ENCODE results near the gene PTMS.

Gene PTMS

DNA sequence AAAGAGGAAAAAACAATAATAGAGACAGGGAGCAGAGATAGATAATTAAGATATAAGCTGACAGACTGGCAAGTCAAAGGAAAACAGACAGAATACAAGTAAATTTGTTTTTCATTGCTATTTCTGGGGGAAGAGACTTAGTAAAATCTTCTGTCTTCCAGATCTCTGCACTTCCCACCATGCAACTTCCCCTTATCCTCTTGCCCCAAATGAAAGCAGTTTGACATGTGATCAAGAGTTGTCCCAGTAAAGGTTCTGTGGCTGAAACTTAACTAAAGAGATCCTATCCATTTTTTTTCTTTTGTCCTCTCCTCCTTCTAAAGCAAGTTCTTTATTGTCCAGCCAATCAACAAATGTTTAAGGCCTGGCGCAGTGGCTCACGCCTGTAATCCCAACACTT, 11.8 kb upstream of the PTMS start:
- H3K9ac ChIP-seq (ENCODE audit: low read length) = no peak overlapping the region
- TF ChIP-seq EZH2phosphoT487 (IDR thresholded peaks at IDR 0.05; ENCODE audit: low read depth) = no peak
- TF ChIP-seq, protein P1, sequence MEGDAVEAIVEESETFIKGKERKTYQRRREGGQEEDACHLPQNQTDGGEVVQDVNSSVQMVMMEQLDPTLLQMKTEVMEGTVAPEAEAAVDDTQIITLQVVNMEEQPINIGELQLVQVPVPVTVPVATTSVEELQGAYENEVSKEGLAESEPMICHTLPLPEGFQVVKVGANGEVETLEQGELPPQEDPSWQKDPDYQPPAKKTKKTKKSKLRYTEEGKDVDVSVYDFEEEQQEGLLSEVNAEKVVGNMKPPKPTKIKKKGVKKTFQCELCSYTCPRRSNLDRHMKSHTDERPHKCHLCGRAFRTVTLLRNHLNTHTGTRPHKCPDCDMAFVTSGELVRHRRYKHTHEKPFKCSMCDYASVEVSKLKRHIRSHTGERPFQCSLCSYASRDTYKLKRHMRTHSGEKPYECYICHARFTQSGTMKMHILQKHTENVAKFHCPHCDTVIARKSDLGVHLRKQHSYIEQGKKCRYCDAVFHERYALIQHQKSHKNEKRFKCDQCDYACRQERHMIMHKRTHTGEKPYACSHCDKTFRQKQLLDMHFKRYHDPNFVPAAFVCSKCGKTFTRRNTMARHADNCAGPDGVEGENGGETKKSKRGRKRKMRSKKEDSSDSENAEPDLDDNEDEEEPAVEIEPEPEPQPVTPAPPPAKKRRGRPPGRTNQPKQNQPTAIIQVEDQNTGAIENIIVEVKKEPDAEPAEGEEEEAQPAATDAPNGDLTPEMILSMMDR (IDR thresholded peaks at IDR 0.05; ENCODE audit: low read depth, low read length) = no peak

DNA sequence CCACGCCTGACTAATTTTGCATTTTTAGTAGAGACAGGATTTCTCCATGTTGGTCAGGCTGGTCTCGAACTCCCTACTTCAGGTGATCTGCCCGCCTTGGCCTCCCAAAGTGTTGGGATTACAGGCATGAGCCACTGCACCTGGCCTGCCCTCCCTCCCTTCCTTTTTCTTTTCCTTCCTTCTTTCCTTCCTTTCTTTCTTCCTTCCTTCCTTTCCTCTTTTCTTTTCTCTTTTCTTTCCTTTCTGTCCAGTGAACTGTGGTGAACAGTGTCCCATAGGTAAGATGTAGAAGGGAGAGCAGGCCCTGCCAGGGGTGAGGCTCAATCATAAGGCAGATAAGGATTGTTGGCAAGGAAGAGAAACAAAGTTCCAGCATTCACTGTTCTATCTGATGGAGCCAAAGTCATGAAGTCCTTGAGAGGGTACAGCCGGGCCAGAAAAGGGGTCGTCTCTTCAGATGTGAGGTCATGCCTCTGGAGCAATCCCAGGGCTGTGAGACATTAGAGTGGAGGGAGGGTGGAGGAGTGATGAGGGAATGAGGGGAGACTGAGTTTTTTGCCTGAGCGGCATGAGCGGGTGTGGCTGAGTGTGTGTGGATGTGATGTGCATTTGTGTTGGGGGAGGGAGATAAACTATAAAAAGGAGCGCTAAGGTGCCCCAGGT, 9.0 kb upstream of the PTMS start:
- no peaks in the 10 kb centered on the region for H4K20me1 ChIP-seq (ENCODE audit: insufficient read depth, low read length)
- H3K79me2 ChIP-seq (ENCODE audit: low read length) = peaks cover 7% of the 10 kb centered on the region
- H3K4me3 ChIP-seq (ENCODE audit: low read length) = no peak overlapping the region
- no peak overlapping the region for H2AFZ ChIP-seq (ENCODE audit: low read depth, low read length)
- no peak overlapping the region for H3K27ac ChIP-seq (ENCODE audit: low read length)
- H3K4me1 ChIP-seq (ENCODE audit: low read length) = peaks cover 14% of the 10 kb centered on the region
- no peak overlapping the region for H3K4me2 ChIP-seq (ENCODE audit: low read length)
- H3K36me3 ChIP-seq (replicated peaks; ENCODE audit: low read depth, low read length) = no peaks in the 10 kb centered on the region
- TF ChIP-seq, protein P1 (IDR thresholded peaks at IDR 0.05; ENCODE audit: low read depth, low read length) = no peak
- no peak for TF ChIP-seq EZH2phosphoT487 (IDR thresholded peaks at IDR 0.05; ENCODE audit: low read depth)
- no peaks in the 10 kb centered on the region for H3K9me3 ChIP-seq (ENCODE audit: insufficient read depth, low read length)
- H3K9ac ChIP-seq (ENCODE audit: low read length) = no peak overlapping the region
- H3K27me3 ChIP-seq (ENCODE audit: low read depth, low read length) = peaks cover 14% of the 10 kb centered on the region

More for the DNA sequence above, 11.8 kb upstream of the PTMS start:
- peaks cover 20% of the 10 kb centered on the region for H3K36me3 ChIP-seq (replicated peaks; ENCODE audit: low read depth, low read length)
- H3K9me3 ChIP-seq (ENCODE audit: insufficient read depth, low read length) = no peaks in the 10 kb centered on the region
- peaks cover 18% of the 10 kb centered on the region for H3K4me1 ChIP-seq (ENCODE audit: low read length)
- peaks cover 13% of the 10 kb centered on the region for H3K79me2 ChIP-seq (ENCODE audit: low read length)
- H3K27me3 ChIP-seq (ENCODE audit: low read depth, low read length) = peaks cover 4% of the 10 kb centered on the region; the same call in 1 of the 2 replicates
- no peak overlapping the region for H2AFZ ChIP-seq (ENCODE audit: low read depth, low read length)
- no peak overlapping the region for H3K27ac ChIP-seq (ENCODE audit: low read length)
- no peak overlapping the region for H3K4me2 ChIP-seq (ENCODE audit: low read length)
- H3K4me3 ChIP-seq (ENCODE audit: low read length) = no peak overlapping the region
- no peaks in the 10 kb centered on the region for H4K20me1 ChIP-seq (ENCODE audit: insufficient read depth, low read length)

DNA sequence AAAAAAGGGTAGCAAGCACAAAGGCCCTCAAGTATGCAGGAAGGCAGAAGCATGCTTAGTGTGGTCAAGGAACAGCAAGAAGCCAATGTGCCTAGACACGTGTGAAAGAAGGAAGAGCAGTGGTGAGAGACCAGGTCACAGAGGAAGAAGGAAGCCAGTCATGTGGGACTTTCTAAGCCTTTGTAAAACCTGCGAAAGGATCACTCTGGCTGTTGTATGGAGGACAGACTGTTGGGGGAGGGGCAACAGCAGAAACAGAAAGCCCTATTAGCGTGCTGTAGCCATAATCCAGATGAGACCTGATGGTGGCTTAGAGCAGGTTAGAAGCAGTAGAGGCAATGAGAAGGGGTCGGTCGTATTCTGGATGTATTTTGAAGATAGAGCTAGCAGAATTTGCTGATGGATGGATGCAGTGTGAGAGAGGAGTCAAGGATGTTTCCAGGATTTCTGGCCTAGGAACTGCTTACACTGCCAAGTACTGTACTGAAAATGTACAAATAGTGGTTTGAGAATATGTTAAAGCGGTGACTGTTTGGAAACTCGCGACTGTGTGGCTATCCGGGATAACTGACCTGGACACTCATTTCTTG, 7.6 kb upstream of the PTMS start:
- H3K27me3 ChIP-seq (ENCODE audit: low read depth, low read length) = peaks cover 21% of the 10 kb centered on the region
- no peaks in the 10 kb centered on the region for H3K9me3 ChIP-seq (ENCODE audit: insufficient read depth, low read length)
- TF ChIP-seq EZH2phosphoT487 (IDR thresholded peaks at IDR 0.05; ENCODE audit: low read depth) = no peak
- TF ChIP-seq, protein P1 (IDR thresholded peaks at IDR 0.05; ENCODE audit: low read depth, low read length) = no peak
- H3K4me3 ChIP-seq (ENCODE audit: low read length) = no peak overlapping the region
- H3K79me2 ChIP-seq (ENCODE audit: low read length) = no peaks in the 10 kb centered on the region
- H3K4me1 ChIP-seq (ENCODE audit: low read length) = peaks cover 13% of the 10 kb centered on the region
- no peak overlapping the region for H2AFZ ChIP-seq (ENCODE audit: low read depth, low read length)
- no peak overlapping the region for H3K27ac ChIP-seq (ENCODE audit: low read length)
- H4K20me1 ChIP-seq (ENCODE audit: insufficient read depth, low read length) = no peaks in the 10 kb centered on the region
- peak overlapping the region; percentile 8; the same call in 1 of the 2 replicates for H3K4me2 ChIP-seq (ENCODE audit: low read length)
- no peaks in the 10 kb centered on the region for H3K36me3 ChIP-seq (replicated peaks; ENCODE audit: low read depth, low read length)
- H3K9ac ChIP-seq (ENCODE audit: low read length) = no peak overlapping the region

DNA sequence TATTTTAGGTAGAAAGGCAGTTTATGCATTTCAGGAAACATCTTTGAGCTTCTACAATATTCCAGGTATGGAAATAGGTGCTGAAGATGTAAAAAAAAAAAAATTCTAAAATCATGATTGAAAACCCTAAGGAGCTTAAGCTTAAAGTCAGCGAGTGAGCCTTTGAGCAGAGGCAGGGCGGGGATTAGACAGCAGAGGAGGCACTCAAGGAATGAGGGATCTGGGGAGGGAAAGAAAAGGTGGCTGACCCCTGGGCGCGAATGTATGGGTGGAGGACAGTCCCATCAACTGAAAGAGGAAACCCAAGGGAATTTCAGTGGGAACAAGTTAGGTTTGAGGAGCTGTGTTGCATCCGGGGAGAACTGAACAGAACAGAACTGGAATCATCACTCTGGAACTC, 6.4 kb upstream of the PTMS start:
- H3K4me1 ChIP-seq (ENCODE audit: low read length) = peaks cover 17% of the 10 kb centered on the region
- H3K27ac ChIP-seq (ENCODE audit: low read length) = no peak overlapping the region
- H3K9me3 ChIP-seq (ENCODE audit: insufficient read depth, low read length) = no peaks in the 10 kb centered on the region
- no peaks in the 10 kb centered on the region for H4K20me1 ChIP-seq (ENCODE audit: insufficient read depth, low read length)
- no peak overlapping the region for H3K4me3 ChIP-seq (ENCODE audit: low read length)
- H3K27me3 ChIP-seq (ENCODE audit: low read depth, low read length) = peaks cover 27% of the 10 kb centered on the region
- no peak overlapping the region for H3K4me2 ChIP-seq (ENCODE audit: low read length)
- H3K79me2 ChIP-seq (ENCODE audit: low read length) = no peaks in the 10 kb centered on the region
- H2AFZ ChIP-seq (ENCODE audit: low read depth, low read length) = no peak overlapping the region
- no peak overlapping the region for H3K9ac ChIP-seq (ENCODE audit: low read length)
- TF ChIP-seq EZH2phosphoT487 (IDR thresholded peaks at IDR 0.05; ENCODE audit: low read depth) = no peak
- TF ChIP-seq, protein P1 (IDR thresholded peaks at IDR 0.05; ENCODE audit: low read depth, low read length) = no peak
- no peaks in the 10 kb centered on the region for H3K36me3 ChIP-seq (replicated peaks; ENCODE audit: low read depth, low read length)
